A673 (cell line): ENCODE data around the gene TCEAL4.

Source experiments
- CTCF ChIP-seq: fragments of 300-800, 200-600 bp; sonication (generic); conservative IDR thresholded peaks from 2 replicates; pipeline ENCODE4 v1.5.1; 2017; ENCODE audit warnings: low read depth, mild to moderate bottlenecking, antibody characterized with exemption, low read length, moderate library complexity, mixed read lengths
- EZH2 ChIP-seq: fragments of 200-600 bp; sonication (generic); IDR thresholded peaks from 2 replicates; pipeline ENCODE4 v1.6.1; 2017; ENCODE audit warnings: borderline replicate concordance, low read depth, mild to moderate bottlenecking, mixed read lengths, antibody characterized with exemption, low read length; ENCODE audit not compliant: poor library complexity, severe bottlenecking

GRCh38 chrX:103608306-103608963, 23.1 kb downstream of the TCEAL4 start:
- TF ChIP-seq CTCF (no peak), EZH2 (no peak)
